ENCODE data around the gene ARHGAP18.

The ARHGAP18 gene

DNA sequence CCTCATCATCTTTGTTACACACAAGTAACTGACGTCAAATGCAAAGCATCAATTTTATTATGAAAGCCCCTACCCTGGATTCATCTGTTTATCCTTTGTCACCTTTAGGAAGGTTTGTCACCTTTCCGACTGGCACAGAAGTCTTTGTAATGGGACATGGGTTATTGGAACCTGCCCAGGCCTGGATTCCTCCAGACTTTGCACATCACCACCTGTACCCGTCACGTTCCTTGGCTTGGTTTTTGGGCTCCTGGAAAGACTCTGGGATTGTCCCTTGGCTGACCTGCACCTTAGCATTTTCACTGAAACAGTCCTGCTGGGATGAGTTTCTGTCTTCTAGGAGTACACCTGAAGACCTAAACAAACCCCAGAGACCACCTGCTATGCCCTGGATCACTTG is 15.4 kb upstream of the ARHGAP18 start:
- no peak for DNase-seq (ENCODE audit: low spot score)

DNA sequence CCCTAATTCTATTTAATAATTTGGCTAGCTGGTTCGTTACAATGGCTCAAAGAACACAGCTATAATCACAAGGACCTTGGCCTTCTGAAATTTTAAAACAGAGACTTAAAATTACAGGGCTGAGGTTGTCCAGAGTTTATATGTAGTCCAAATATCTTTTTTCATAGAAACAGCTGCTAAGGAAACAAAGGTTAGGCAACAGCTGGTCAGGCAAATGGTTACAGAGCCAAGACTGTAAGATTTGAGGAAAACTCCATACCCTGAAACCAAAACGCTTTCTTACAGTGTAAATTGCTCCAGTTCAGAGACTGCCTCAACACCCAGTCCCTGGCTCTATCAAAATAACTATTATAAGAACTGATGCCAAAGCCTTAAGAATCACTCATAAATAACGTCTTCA is 9.7 kb upstream of the ARHGAP18 start:
- DNase-seq (ENCODE audit: low spot score): no peak

DNA sequence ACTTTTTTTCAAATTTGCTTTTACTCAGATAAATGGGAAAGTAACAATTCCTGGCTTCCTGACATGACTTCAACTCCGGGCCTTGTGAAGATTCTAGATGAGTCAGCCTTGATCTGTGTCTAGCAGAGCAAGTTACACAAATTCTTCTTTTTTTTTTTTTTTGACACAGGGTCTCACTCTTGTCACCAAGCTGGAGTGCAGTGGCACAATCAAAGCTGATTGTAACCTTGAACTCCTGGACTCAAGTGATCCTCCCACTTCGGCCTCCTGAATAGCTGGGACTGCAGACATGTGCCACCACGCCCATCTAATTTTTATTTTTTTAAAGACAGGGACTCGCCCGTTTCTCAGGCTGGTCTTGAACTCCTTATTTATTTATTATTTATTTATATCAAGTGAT is 7.3 kb upstream of the ARHGAP18 start:
- no peak for DNase-seq (ENCODE audit: low spot score)

DNA sequence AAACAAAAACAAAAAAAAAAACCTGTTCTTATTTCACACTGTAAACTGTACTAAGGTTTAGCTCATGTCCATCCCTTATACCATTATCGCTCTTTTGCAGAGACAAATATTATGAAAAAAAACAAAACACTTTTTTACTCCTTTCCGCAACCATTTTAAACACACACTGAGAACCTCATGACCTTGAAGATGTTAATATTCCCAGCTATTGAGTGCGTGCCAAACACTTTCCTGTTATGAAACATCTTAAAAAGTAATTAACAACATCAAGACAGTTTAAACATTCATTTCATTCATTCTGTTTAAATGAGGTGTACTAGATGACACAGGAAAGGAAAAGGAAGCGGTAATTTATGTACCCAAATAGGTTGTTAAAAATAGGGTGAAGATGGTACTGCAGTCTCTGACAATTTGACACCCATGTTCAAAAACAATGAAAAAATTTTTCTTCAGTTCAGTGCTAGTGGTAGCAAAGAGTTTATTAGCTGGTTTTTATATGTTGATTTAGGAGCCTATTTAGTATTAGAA is 3.9 kb upstream of the ARHGAP18 start:
- DNase-seq (ENCODE audit: low spot score): no peak

DNA sequence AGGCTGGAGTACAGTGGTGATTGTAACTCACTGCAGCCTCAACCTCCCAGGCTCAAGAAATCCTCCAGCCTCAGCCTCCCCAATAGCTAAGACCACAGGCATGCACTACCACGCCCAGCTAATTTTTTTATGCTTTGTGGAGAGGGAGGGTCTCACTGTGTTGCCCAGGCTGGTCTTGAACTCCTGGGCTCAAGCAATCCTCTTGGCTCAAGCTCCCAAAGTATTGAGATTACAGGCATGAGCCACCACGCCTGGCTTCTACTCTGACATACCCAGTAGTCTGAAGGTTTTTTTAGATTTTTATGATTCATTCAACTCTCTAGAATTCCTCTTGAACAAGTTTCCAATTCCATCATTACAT is 1.3 kb upstream of the ARHGAP18 start:
- DNase-seq (ENCODE audit: low spot score): no peak

DNA sequence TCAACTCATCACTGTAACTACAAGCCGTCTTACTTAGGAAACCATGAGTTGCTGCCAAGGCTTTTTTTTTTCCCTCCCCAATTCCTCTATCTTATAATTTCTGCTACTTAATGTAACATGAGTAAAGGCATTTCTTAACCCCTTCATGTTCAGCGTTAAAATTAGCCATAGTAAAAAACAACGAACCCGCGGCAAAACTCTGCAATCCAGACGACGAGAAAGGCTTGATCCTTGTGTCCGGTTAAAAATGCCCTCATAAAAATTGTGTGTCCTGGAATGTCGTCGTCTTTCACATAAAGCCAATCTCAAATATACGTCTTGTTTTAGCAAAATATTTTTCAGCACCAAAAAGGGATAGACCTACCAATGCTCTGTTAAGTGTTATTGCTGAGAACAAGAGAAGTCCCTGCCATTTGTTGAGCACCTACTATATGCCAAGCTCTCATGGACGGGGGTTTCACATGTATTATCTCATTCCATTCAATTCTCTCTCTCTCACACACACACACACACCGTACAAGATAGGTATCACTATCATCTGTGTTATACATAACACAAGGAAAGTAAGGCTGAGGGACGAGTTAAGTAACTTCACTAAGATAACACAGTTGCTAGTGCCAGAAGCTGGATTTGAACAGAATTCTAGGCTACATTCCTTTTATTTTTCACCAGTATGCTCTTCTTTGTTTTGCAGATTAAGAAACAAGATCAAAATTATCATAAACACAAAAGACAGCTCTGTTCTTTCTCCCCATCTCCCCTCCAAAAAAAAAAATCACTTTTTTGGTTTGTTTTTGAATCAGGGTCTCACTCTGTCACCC is 683 bp upstream of the ARHGAP18 start:
- DNase-seq (ENCODE audit: low spot score): no peak

DNA sequence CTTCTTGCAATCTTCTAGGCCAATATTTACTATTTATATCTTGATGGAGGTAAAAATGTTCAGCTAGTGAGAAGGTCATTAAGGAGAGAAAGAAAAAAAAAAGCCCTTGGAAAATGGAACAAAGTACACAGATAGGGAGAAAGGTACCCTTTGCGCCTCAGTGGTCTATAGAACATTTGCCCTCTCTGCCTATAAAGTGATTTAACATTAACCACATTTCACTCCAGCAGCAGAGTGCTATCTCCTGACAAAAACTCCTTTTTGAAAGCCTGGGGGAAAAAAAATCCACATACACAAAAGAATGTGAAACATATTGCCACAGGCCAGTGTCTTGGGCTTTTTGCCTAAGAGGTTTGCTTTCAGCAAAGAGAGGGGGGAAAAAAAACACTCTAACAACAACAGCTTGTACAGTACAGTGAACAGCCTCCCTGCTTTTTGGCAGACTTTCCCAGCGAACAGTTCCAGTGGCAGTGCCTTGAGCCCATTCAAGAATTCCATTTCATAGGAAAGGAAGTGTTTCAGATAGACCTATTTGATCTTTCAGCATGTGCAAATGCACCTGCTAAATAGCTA is 695 bp downstream of the ARHGAP18 start:
- DNase-seq (ENCODE audit: low spot score): no peak

DNA sequence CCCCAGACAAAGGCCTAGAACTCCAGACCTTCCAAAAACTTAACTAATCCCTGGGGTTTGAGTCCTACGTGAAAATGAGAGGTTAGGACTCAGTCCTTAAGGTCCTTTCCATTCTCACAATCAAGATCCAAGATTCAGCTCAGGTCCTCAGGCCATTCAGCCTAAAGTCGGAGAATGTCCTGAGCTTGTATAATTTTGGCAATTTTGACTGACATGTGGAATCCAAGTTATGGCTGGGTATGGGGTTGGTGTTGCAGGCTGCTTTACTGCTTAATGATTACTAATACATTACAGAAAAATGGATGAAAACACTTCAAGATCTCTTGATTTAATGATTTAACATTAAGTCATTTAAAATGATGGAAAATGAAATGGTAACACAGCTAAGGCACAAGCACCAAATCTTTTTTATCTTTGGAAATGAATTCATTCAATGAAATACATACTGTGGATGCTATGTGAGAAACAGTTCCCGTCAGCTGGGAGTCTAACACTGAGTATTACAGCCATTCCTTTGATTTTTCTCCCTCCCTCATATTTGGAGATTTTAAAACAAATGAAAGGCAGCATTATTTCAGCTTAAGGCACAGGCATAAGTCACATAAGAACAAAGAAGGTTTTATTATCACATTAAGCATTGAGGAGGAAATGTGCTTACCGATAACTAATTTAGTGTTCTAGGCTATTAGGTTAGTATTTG is 1.3 kb downstream of the ARHGAP18 start:
- no peak for DNase-seq (ENCODE audit: low spot score)

DNA sequence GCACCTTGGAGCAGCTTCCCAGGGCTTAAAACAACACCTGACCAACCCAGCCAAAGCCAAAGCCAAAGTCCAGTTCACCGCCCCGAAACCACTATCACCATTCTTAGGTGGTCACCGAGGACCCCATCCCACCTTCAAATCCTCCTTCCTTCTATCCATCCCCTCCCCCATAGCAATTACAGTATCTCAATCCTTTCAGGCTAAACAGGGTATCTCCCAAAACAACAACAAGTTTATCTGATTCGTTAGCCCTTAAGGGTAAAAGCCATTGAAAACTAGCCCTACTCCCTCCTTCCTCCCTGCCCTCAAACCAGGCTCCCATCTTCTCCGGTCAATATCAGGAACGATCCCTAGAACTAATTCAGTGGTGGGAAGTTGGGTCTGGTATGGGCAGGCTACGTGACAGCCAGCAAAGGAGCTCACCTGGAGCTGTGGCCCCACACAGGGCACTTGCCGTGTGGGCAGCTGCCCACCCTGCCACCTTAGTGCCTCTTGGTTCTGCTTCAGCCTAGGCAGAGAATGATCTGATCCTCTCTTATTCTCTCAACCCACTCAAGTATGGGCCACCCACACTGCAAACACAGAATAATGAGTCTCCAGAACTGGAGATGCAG is 2.0 kb downstream of the ARHGAP18 start:
- no peak for DNase-seq (ENCODE audit: low spot score)

DNA sequence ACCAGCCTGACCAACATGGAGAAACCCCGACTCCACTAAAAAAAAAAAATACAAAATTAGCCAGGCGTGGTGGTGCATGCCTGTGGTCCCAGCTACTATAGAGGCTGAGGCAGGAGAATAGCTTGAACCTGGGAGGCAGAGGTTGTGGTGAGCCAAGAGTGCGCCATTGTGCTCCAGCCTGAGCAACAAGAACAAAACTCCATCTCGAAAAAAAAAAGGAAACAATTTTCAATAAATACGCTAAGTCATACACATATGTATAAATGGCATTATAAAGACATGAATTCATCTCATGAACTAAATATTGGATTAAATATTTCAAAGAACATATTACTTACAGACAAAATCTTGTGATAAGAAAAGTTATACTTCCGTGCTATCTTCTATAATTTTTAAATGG is 2.9 kb downstream of the ARHGAP18 start:
- no peak for DNase-seq (ENCODE audit: low spot score)

DNA sequence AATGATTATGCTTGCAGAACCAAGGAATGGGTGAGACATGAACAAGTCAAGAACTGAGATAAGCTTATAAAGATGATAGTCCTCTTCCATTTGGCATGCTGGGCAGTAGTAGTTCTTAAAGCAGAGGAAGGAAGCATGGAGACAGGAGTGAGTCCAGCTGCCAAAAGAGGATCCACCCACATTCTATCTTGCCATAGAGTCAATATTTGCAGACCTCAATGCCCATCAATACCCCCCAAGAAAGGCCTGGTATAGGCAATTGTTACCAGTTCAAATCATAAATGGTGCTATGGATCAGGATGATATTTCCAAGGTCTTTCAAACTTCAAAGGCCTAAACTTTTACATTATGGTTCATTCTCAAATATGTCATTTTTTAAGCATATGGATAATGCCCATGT is 4.8 kb downstream of the ARHGAP18 start:
- DNase-seq (ENCODE audit: low spot score): no peak

DNA sequence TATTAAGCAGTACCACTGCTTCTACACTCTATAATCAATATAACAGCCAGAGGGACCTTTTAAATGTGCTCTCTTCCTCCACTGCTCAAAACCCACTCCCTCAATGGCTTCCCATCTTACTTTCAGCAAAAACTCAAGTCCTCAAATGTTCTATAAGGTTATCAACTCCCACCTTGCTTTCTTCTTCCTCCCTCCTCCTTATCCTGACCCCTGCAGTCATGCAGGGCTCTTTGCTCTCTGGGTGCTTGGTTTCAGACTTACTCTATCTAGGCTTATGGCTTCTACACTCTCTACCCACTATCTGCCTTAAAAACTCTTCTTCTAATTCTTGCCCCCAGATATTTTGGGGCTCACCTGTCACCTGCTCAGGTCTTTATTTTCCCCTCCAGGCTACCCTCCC is 5.3 kb downstream of the ARHGAP18 start:
- DNase-seq (ENCODE audit: low spot score): no peak

DNA sequence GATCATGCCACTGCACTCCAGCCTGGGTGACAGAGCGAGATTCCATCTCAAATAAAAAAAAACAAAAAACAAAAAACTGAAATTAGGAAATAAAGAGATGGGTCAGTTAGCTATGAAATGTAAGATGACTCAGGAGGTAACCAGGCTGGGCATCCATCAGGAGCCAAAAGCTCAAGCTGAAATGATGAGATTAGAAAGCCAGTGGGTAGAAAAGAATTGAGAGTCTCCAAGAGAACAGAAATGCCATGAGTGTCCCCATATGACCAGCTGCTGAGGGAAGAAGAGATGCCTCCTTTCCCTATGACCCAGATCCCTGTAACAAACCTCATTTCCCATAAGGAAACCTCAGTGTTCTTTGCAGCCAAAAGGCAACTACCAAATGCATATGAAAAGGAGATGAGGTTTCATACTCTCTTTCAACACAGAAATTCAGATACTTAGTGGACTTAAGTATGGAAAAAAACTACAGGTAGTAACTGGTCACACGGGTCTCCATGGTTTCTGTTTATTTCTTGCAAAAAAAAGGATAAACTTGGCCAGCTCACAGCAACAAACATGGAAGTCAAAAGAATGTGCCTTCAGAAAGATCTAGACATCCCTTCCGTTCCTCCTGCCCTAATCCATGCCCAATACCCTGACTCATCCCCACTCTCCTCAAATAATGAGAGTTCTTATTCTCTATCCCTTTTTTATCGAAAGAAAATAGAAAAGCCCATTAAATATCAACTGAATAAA is 8.1 kb downstream of the ARHGAP18 start:
- no peak for DNase-seq (ENCODE audit: low spot score)

DNA sequence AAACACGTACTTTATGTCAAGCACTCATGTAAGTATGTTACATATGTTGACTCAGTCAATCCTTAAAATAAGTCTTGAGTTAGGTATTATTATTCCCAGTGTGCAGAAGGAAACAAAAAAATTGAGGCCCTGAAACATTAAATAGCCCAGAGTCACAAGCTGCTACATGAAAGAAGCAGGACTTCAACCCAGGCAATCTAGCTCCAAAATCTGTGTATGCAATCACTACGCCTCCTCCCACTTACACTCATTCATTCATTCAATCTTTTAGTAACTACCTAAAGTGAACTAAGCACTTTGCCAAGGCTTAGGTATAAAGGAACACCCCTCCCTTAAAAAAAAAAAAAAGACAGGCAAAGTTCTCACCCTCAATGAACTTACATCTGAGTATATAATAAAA is 9.3 kb downstream of the ARHGAP18 start:
- no peak for DNase-seq (ENCODE audit: low spot score)

DNA sequence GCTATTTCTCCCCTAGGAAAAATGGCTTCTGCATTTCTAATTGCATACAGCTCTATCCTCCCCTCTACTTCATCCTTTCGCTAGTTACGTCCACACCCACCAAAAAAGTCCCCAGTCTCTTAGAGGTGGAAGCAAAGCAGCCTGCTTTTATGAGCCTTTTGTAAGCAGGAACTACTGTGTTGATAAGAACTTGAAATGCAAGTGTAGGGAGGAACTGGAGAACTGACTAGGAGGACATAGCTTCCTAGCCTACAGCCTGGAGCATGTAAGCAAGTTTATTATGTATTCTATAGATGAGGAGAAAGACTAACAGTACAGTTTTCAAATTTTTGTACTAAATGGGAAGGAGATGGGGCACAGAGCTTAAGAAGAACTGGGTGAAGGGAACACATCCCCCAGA is 10.3 kb downstream of the ARHGAP18 start:
- no peak for DNase-seq (ENCODE audit: low spot score)

DNA sequence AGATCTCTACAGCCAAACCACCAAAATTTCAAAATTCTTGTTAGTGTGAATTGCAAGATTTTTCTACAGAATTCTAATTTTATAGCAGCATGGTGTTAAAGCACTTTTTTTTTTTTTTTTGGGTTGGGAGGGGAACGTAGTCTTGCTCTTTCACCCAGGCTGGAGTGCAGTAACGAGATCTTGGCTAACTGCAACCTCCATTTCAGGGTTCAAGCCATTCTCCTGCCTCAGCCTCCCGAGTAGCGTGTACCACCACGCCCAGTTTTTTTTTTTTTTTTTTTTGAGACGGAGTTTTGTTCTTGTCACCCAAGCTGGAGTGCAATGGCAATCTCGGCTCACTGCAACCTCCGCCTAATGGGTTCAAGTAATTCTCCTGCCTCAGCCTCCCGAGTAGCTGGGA is 11.5 kb downstream of the ARHGAP18 start:
- no peak for DNase-seq (ENCODE audit: low spot score)

DNA sequence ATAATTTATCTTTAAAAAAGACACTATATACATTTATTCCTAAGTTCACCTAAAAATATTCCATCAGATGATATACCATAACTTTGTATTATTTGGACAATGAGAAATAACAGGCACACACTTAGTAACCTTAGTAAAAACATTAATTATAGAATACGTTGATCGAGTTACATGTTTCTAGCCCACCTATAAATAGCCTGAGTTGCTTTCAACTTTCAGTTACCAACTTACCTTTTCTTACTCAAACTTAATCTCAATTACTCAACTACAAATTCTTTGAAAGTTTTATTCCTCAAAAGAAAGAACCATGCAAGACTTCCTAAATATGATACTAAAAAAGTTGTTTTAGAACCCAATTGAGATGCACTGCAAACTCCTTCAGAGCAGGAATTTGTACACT is 12.2 kb downstream of the ARHGAP18 start:
- DNase-seq (ENCODE audit: low spot score): no peak

DNA sequence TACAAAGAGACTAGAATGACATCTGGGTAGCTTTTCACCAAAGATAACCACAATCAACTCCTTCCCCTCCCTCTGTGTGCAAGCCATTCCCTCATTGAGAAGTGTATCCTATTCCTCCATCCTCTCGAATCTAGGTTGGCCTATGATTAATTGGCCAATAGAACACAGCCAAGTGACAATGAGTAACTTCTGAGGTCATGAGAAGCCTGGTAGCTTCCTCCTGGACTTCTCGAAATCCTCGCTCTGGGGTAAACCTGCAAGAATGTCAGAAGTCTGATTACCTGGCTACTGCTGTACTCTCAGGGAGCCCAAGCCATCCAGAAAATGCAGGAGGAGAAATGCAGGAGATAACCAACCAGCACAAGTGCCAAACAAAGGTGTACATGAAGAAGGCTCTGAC is 13.1 kb downstream of the ARHGAP18 start:
- no peak for DNase-seq (ENCODE audit: low spot score)

DNA sequence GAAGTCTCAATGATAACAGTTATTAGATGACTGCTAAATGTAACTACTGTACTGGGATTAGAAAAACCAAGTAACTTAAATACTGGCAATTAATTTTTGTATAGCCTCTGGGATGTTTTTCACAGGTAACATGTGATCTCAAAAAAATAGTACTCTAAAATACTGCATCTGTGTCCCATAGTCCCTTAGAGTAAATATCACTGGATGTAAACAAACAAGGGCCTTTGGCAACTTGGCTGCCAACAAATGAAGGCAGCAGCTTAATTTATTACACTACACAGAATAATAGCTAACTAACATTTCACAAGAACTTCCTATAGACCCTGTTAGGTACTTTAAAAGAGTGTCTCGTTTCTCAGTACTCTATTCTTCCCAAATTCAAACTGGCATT is 14.0 kb downstream of the ARHGAP18 start:
- DNase-seq (ENCODE audit: low spot score): no peak

DNA sequence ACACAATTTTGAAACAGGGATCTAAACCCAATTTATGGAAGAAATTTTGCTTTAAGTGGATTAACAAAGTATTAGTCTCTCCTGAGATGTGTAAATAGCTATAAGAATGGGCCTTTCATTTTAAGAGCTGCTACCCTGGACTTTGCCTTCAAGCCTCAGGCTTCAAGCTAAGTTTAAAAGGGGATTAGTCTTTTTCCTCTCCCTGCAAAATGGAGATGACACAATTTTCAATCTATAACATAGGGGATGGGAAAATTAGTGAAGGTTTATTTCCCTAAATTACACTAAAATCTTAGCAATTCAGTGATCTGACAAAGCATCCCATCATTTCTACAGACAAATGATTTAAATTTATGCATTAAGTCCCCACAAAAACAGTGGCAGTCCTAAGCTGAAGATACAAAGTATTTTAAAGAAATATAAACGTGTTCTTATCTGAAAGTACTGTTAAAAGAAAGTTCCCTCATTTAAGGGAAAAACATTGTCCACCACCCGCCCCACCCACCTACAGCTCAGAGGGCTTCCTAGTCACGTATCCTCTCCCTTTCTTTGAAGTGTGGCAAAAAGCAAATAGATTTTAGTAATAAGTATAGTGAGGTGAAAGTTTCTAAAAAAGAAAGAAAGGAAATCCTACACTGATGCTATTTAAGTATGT is 14.5 kb downstream of the ARHGAP18 start:
- no peak for DNase-seq (ENCODE audit: low spot score)

DNA sequence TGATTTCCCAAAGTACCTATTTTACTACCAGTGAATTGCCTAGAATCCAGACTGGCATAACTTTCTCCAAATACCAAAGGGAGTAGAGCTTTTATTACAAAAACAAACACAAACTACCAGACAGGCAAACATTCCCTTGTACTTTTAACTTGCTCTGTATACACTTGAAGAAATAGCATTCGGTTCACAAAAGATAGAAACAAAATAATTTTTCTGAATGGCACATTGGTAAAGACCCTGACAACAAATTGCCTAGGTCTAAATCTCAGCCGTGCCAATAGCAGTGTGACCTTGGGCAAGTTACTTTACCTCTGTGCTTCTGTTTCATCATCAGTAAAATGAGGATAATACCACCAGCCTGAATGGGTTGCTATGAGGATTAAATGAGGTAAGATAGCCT is 15.9 kb downstream of the ARHGAP18 start:
- no peak for DNase-seq (ENCODE audit: low spot score)
